ENCODE results near the gene CDCA8. TPM values are rescaled to one million over a fixed set of nuclear protein-coding genes. Genes with fewer than 3 reads are reported as not detected.

Gene CDCA8
- total and polyA plus RNA-seq, 2 of the 13 experiments (the other 11 are each of a cell fraction or from before 2014, with no cell fraction given) = 24.1 to 38.6 TPM

- ChIA-PET CTCF (ENCODE audit: low intra/inter-chr PET ratio, low total read pairs) (no interaction called here), POLR2A (no interaction called here)
- no peak for FAIRE-seq
- H4K20me1 ChIP-seq (ENCODE audit: insufficient read depth, low read length) = 0 out of 2 replicates have a peak, but pooled peaks cover 4% of the 10 kb centered on the region
- H3K9me3 ChIP-seq (ENCODE audit: low read length) = no peaks in the 10 kb centered on the region
- TF ChIP-seq SNRNP70 (IDR thresholded peaks at IDR 0.05; ENCODE audit: low read depth, low read length) (no peak), SKIL (CRISPR knock-in tag; IDR thresholded peaks at IDR 0.05; ENCODE audit: borderline replicate concordance) (no peak), YY1 (IDR thresholded peaks at IDR 0.05; ENCODE audit: insufficient read depth, insufficient replicate concordance, low read depth, low read length) (no peak), ZNF776 (CRISPR knock-in tag; IDR thresholded peaks at IDR 0.05) (no peak), THRA (CRISPR knock-in tag; IDR thresholded peaks at IDR 0.05; ENCODE audit: borderline replicate concordance) (no peak)
- peaks cover 15% of the 10 kb centered on the region for H3K4me1 ChIP-seq (ENCODE audit: insufficient read depth, low read length)
- no peak overlapping the region for H3K9ac ChIP-seq (ENCODE audit: insufficient read depth, low read depth, low read length)
- BruUV-seq (replicated peaks) = no TSS peak
- in situ Hi-C loops (cut with HindIII; ENCODE audit: extremely low pct_ligation_motif_present, low pct_unique_long_range_greater_than_20kb) = no loop called here
- H3K36me3 ChIP-seq (replicated peaks in 1 of 2; ENCODE audit: control insufficient read depth in 1 of 2, insufficient read depth in 2 of 2, low read length in 2 of 2) = no peaks in the 10 kb centered on the region
- H3K27ac ChIP-seq (ENCODE audit: extremely low read length, insufficient read depth, low read length) = no peak overlapping the region
- no peak overlapping the region for H3K4me3 ChIP-seq (replicated peaks in 1 of 3; ENCODE audit: insufficient read depth in 1 of 3, low read depth in 2 of 3, low read length in 3 of 3)
- no peak for DNase-seq (ENCODE audit: low spot score)
- 0% methylated on average over 2 of the region's 5 CpGs for WGBS (ENCODE audit: low lambda C conversion rate)
- H3K4me2 ChIP-seq (ENCODE audit: low read depth, low read length) = no peak overlapping the region
- H3K79me2 ChIP-seq (ENCODE audit: insufficient read depth, low read length) = no peaks in the 10 kb centered on the region
- H2AFZ ChIP-seq (ENCODE audit: low read length) = no peak overlapping the region
- H3K27me3 ChIP-seq (ENCODE audit: control insufficient read depth in 1 of 2, insufficient read depth in 2 of 2, low read length in 2 of 2) = peaks cover 2 to 29% of the 10 kb centered on the region in 2 experiments; a peak in 3 of 5 replicates
- ATAC-seq = no peak
- intact Hi-C loops (cut with micrococcal nuclease; ENCODE audit: unreplicated experiment) = no loop called here
These were observed 41.6 kb upstream of the CDCA8 start for GRCh38 chr1:37650721-37651120.

Measured in HepG2 (cell line).